ENCODE data around the gene DTX3.
"Not testable (repeated sequence)": the region's sequence is repeated elsewhere in the genome, so short reads cannot be mapped to it uniquely, and the experiment has no call there.

DTX3 gene

GRCh38 chr12:57584050-57584449 is 20.6 kb upstream of the DTX3 start:
- no peak for DNase-seq

GRCh38 chr12:57584690-57585089 is 19.9 kb upstream of the DTX3 start:
- DNase-seq = no peak

GRCh38 chr12:57585156-57585555 is 19.5 kb upstream of the DTX3 start:
- no peak for DNase-seq

- no peak for DNase-seq
Measured at GRCh38 chr12:57586128-57586527, 18.5 kb upstream of the DTX3 start.

GRCh38 chr12:57586832-57587429 is 17.7 kb upstream of the DTX3 start:
- DNase-seq = no peak

- not testable (repeated sequence) for DNase-seq
Measured at GRCh38 chr12:57588951-57589610, 15.5 kb upstream of the DTX3 start.

GRCh38 chr12:57590479-57590863 is 14.2 kb upstream of the DTX3 start:
- DNase-seq = no peak

GRCh38 chr12:57590864-57591781 is 13.5 kb upstream of the DTX3 start, which contains the start of gene PIP4K2C:
PIP4K2C (plus strand) TSS chr12:57591192; CDS start chr12:57591290, 98 bp downstream.
- DNase-seq = peak; percentile 61

- DNase-seq = no peak
Measured at GRCh38 chr12:57591782-57592325, 12.8 kb upstream of the DTX3 start.

GRCh38 chr12:57592551-57593165 is 12.0 kb upstream of the DTX3 start:
- no peak for DNase-seq

- no peak for DNase-seq
Measured at GRCh38 chr12:57593187-57593586, 11.4 kb upstream of the DTX3 start.

- no peak for DNase-seq
Measured at GRCh38 chr12:57600395-57600794, 4.2 kb upstream of the DTX3 start.

GRCh38 chr12:57602544-57602943 is 2.1 kb upstream of the DTX3 start:
- no peak for DNase-seq

- no peak for DNase-seq
Measured at GRCh38 chr12:57603324-57603723, 1.3 kb upstream of the DTX3 start.

- no peak for DNase-seq
Measured at GRCh38 chr12:57603815-57604453, 690 bp upstream of the DTX3 start.

GRCh38 chr12:57604992-57605810 is 577 bp downstream of the DTX3 start:
- no peak for DNase-seq

- no peak for DNase-seq
Measured at GRCh38 chr12:57605811-57606311, 1.2 kb downstream of the DTX3 start.

GRCh38 chr12:57606399-57606798 is 1.8 kb downstream of the DTX3 start:
- no peak for DNase-seq

- DNase-seq = no peak
Measured at GRCh38 chr12:57606821-57607220, 2.2 kb downstream of the DTX3 start.

- no peak for DNase-seq
Measured at GRCh38 chr12:57607958-57608663, 3.5 kb downstream of the DTX3 start.
